ENCODE data around the gene TUBA1A. TPM values are rescaled to one million over a fixed set of nuclear protein-coding genes. Genes with fewer than 3 reads are reported as not detected.
"Not testable (repeated sequence)": the region's sequence is repeated elsewhere in the genome, so short reads cannot be mapped to it uniquely, and the experiment has no call there.

TUBA1A gene
- polyA plus RNA-seq, 4 donors: 388 to 1,062 (median 458) TPM

DNA sequence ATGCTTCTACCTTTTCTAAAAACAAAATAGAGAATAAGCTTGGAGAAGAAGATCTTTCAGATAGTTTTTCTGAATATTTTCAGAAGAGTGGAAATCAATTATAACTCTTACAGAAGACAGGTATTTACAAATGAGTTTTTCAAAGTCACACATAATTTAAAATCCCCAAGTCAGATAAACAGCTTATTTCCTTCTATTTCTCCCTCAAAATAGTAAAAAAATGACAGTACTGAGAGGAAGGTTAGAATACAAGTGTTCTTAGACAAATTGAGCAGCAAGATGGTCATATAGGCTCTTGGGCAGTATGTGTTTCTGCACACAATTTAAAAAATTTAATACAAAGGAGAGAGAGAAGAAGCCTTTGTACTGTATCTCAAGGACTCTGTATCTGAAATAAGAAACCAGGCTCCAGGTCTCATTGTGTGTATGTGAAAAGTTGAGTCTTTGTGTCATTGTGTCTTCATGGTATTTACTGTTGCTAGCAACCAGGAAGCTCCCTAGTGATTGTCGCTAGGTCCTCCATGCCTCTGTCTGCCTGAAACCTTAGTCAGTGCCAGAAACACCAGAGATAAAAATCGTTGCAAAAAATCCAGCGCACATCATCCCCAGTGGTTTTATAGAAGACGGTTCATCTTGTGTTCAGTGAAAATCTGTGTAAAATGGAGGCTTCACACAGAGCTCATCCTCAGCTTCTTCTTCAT lies 12.9 kb upstream of the TUBA1A start:
- no peak for DNase-seq (ENCODE audit: low read depth in 4 of 4, low spot score in 3 of 4)

DNA sequence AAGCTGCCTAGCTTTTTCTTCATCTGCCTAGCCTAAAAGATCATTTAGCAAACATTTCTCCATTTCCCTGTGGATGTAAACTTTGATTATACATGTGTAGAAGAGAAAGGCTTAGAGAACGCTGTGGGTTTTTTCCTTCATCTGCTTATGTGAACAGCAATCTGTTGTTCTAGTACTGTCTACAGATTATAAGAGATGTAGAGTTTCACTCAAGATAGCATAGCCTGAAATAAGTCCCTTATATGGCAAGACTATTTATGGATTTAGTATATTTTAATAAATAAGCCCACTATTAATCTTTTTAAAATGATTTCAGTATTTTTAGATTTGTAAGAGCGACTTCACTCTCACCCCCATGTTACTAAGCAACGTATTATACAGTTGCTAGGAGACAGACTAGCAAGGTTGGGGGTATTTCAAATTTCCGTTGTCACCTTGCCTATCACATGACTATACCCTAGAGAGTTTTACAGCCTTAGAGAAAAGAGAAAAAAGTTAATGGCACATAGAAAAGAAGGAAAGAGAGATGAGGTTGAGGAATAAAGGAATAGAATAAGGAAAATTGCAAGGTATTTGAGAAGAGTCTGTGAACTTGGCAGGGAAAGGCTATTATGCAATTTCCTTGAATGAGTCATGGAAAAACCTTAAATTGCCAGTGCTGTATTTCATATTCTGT lies 12.2 kb upstream of the TUBA1A start:
- peak in 2 of 4 donors; percentile 49 to 58 for DNase-seq (ENCODE audit: low read depth in 4 of 4, low spot score in 3 of 4)

DNA sequence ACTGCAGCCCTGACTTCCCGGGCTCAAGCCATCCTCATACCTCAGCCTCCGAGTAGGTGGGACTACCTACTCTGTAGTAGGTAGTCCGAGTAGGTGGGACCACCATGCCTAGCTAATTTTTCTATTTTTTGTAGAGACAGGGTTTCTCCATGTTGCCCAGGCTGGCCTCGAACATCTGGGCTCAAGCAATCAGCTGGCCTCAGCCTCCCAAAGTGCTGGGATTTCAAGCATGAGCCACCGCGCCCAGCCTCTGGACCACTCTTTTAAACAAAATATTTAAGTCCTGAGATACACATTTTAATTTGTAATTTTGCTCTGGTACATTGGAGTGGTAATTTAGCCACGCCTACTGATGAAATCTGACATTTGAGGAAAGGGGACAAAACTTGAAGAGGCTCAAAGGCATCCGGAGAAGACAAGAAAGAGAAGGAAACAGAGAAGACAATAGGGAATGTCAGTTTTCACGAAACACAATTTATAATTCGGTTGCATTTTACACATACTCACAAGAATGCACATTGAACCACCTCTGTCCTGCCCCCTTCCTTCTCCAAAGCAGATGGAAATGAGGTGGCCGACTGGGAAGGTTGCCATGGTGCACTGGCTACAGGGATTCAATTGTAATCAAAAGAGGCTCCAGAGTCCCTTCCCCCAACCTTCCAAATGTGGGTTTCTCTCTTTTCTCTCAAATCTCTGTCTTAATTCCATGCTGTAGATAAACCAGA lies 9.7 kb upstream of the TUBA1A start:
- DNase-seq (ENCODE audit: low read depth in 4 of 4, low spot score in 3 of 4): no peak

DNA sequence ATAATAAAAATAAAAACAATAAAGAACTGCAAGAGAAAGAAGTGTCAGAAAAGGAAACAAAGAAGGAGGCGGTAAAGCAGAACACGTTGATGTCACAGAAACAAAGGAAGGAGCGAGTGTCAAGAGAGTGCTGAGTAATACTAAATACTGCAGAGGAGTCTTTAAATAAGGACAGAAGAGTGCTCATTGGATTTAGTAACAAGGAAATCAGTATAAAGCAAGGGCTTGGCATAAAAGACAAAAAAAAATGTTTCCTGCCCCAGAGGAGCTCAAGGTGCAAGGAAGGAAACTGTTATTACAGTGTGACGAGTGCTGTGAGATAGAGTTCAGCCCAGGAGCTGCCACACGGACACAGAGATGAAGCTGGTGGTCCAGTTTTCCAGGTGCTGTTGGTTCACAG lies 8.4 kb upstream of the TUBA1A start:
- DNase-seq (ENCODE audit: low read depth in 4 of 4, low spot score in 3 of 4): no peak

DNA sequence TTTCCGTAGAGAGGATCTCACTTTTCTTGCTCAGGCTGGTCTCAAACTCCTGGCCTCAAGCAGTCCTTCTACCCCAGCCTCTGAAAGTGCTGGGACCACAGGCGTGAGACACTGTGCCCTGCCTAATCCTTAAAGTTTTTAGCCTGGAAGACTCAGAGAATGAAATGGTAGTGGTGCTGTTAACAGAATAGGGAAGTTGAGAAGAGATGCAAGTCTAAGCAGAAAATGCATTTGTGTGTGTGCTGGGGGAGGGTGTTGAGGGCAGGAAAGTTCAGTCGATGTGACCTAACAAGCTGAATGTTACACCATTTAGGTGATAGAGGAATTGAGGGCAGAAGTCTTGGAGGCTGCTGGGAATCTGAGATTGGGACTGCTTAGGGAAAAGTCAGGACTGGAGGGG lies 6.9 kb upstream of the TUBA1A start:
- no peak for DNase-seq (ENCODE audit: low read depth in 4 of 4, low spot score in 3 of 4)

DNA sequence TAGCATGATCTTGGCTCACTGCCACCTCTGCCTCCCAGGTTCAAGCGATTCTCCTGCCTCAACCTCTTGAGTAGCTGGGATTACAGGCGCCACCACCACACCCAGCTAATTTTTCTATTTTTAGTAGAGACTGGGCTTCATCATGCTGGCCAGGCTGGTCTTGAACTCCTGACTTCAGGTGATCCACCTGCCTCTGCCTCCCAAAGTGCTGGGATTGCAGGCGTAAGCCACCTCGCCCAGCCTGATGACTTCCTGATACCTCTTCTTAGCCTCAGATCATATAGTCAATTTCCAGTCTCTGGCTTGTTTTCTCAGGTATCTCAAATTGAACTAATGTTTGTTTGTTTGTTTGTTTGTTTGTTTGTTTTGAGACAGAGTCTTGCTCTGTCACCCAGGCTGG lies 4.9 kb upstream of the TUBA1A start:
- not testable (repeated sequence) for DNase-seq (ENCODE audit: low read depth in 4 of 4, low spot score in 3 of 4)

DNA sequence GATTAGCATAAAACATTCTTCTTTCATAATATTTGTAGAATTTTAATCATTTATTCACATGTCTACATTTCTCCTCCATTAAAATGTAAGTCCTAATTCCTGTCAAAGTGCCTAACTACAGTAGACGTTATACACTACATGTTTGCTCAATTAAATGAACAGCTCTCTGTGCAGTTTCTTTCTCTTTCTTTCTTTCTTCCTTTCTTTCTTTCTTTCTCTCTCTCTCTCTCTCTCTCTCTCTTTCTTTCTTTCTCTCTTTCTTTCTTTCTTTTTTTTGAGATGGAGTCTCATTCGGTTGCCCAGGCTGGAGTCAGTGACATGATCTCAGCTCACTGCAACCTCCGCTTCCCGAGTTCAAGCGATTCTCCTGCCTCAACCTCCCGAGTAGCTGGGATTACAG lies 2.6 kb upstream of the TUBA1A start:
- not testable (repeated sequence) for DNase-seq (ENCODE audit: low read depth in 4 of 4, low spot score in 3 of 4)

DNA sequence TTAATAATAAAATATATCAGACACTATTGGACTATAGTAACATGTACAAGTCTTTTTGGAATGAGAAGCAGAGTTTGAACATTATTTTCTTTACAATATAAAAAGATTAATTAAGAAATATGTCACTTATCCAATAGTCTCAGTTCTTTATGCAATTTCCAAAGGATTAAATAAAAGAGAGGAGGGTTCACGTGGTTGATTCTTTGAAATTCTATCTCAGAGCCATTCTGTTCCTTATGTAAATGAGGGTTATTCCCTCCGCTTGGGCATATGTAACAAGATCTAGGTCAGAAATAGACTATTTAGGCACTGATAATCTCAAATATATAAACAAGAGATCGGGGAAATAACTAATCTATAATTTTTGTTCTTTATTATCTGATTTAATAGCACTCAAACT lies 2.1 kb upstream of the TUBA1A start:
- DNase-seq (ENCODE audit: low read depth in 4 of 4, low spot score in 3 of 4): no peak

DNA sequence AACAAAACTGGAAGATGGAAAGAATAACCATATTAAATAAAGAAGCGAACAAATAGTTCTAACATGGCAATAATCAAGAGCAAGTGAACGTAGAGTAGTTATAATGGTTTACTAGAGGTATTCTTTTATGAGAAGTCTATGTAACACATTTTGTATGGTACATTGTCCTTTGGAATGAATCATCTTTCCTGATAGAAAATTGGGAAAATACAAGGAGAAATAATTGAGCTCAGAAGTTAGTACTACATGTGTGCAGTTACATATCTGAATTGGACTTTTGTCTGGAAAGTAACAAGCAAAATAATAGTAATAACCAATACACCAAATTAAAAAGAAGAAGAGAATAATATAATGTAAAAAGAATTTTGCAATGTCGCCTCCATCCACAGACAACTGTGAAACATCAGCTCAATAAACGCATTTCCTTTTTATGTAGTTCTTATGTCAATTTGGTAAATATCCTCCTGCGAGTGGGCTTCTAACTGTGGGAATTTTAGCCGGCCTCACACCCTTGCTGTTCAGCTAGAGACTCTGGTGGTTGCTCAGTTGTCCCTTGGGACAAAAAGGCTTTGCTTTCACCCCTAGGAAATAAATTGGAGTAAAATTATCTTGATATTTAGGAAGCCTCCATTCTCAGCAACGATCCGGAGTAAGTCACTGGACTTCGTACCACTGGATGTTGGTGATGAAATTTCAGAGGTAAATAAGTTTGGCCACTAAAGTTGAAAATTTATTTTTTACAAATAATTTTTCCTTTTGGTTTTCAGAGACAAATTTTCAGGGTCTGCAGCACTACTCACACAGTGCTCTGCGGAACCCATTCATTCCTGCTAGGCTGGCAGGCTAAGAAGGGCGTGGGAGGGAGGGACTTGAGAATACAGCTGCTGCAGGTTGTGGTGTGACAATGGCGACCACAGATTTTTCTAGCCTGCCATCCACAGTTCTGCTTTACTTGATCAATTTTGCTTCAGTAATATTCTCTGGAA lies 1.1 kb upstream of the TUBA1A start:
- no peak for DNase-seq (ENCODE audit: low read depth in 4 of 4, low spot score in 3 of 4)

DNA sequence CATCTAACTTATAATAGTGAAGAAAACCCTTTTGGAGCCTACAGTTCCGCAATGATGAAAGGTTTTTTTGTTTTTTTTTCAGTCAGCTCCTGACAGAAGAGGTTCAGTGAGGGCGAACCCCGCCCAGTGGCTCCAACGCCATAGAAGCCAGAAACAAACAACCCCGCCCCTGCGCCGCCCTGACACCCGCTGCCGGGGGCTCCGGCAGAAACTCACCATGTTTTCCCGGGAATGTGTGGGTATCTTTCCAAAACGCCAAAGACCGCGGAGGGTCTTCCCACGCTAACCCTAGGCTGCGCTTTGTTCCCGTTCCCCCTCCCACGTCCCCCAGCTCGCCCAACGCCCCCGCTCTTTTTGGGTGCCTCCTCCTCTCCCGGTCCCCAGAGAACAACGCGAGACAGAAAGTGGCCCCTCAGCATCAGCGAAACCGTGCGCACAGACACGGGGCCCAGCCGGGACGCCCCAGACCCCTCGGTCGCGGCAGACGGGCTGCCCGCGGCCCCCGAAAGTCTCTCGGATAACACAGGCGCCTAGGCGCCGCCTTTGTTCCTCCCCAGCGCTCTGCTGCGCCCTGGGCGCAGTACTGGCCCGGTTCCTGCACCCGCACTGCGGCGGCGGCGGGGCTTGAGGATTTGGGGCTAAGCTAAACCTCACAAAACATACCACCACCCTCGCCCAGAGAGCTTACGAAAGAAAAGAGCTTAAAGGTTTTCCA lies 522 bp downstream of the TUBA1A start:
- DNase-seq (ENCODE audit: low read depth in 4 of 4, low spot score in 3 of 4): peak in 3 of 4 donors; percentile 45 to 73 (median 54)

DNA sequence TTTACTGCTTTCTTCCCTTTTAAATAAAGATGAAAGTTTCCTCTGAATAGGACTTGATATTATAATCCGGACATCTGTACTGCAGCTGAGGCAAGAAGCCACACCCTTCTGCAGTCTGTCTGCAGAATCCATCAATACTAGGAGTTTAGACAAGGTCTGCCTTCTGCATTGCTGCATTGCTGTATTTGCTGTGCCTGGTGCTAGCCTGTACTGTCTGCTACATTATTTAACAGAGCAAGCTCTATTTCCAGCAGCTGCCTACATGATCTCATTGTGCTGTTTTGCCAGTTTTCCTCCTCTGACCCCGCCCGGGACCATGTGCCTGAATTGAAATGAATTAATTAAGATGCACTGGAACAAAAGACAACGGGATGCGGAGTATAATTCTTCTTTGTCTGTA lies 1.7 kb downstream of the TUBA1A start:
- peak in 1 of 4 donors; percentile 36 for DNase-seq (ENCODE audit: low read depth in 4 of 4, low spot score in 3 of 4)

DNA sequence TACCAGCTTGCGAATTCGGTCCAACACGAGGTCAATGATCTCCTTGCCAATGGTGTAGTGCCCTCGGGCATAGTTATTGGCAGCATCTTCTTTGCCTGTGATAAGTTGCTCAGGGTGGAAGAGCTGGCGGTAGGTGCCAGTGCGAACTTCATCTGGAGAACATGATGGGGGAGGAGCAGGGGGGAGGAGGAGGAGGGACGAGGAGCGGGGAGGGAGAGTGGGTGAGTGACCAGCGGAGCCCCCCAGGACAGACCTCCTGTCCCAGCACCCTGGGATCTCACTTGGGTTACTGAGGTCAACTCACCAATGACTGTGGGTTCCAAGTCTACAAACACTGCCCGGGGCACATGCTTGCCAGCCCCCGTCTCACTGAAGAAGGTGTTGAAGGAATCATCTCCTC lies 2.6 kb downstream of the TUBA1A start:
- DNase-seq (ENCODE audit: low read depth in 4 of 4, low spot score in 3 of 4): not testable (repeated sequence)

DNA sequence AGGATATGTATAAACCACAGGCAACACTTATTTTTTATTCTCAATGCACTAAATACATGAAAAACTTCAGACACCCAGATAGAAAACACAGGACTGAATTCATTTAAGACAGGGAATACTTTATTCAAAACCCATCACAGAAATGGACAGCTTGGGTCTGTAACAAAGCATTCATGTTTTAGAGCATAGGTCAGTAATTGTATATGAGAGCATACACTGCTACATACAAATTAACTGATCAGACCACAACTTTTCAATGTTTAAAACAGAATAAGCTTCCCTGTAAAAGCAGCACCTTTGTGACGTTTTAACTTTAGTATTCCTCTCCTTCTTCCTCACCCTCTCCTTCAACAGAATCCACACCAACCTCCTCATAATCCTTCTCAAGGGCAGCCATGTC lies 4.2 kb downstream of the TUBA1A start:
- not testable (repeated sequence) for DNase-seq (ENCODE audit: low read depth in 4 of 4, low spot score in 3 of 4)

DNA sequence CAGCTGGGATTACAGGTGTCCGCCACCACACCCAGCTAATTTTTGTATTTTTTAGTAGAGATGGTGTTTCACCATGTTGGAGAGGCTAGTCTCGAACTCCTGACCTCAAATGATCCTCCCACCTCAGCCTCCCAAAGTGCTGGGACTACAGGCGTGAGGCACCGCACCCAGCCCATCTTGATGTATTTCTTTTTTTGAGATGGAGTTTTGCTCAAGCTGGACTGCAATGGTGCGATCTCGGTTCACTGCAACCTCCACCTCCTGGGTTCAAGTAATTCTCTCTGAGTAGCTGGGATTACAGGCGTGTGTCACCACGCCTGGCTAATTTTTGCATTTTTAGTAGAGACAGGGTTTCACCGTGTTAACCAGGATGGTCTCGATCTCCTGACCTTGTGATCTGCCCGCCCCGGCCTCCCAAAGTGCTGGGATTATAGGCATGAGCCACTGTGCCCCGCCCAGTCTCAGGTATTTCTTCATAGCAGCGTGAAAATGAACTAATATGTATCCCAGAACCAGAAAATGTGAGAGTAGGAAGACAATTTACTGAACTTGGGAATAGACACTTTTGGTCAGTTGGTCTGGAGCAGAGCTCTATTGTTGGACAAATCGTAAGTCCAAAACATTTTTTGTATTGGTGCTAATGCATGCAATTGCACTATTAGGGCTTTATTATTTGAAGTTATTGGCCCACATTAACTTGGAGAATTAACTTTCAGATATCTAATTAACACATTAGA lies 5.5 kb downstream of the TUBA1A start:
- not testable (repeated sequence) for DNase-seq (ENCODE audit: low read depth in 4 of 4, low spot score in 3 of 4)

DNA sequence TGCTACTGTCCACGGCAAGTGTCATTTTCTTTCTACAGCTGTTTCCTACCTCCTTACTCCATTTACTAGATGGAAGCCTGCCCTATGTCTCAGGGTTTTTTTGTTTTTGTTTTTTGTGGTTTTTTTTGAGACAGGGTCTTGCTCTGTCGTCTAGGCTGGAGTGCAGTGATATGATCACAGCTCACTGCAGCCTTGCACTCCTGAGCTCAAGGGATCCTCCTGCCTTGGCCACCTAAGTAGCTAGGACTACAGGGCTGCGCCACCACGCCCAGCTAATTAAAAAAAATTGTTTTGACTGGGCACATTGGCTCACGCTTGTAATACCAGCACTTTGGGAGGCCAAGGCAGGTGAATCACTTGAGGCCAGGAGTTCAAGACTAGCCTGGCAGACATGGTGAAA lies 14.7 kb downstream of the TUBA1A start:
- no peak for DNase-seq (ENCODE audit: low read depth in 4 of 4, low spot score in 3 of 4)

DNA sequence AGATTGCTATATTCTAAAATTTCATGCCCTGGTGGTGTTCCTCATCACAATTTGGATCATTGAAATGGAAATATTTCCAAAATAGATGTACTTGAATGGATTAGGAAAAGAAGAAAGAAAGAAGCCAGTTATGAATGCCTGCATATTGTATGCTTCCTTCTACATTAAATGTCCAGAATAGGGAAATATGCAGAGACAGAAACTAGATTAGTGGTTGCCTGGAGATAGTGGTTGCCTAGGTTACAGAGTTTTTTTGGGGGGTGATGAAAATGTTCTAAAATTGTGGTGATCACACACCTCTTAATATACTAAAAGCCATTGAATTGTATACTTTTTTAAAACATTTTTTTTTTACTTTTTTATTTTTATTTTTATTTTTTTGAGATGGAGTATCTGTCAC lies 18.0 kb downstream of the TUBA1A start:
- DNase-seq (ENCODE audit: low read depth in 4 of 4, low spot score in 3 of 4): no peak

DNA sequence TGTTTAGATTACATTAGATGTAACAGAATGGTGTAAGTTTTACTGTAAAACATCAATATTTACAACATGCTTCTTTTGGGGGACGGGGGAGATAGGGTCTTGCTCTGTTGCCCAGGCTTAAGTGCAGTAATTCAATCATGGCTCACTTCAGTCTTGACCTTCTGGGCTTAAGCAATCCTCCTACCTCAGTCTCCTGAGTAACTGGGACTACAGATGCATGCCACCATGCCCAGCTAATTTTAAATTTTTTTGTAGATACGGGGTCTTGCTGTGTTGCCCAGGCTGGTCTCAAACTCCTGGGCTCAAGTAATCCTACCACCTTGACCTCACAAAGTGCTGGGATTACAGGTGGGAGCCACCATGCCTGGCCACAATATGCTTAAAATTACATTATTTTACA lies 23.8 kb downstream of the TUBA1A start:
- DNase-seq (ENCODE audit: low read depth in 4 of 4, low spot score in 3 of 4): no peak

DNA sequence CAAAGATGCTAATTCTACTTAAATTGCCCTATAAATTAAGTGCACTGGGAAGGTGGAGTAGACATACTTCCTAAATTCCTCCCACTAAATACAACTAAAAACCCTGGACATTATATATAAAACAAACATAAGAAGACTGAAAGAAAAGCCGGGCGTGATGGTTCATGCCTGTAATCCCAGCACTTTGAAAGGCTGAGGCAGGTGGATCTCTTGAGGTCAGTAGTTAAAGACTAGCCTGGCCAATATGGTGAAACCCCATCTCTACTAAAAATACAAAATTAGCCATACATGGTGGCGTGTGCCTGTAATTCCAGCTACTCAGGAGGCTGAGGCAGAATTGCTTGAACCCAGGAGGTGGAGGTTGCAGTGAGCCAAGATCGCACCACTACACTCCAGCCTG lies 27.0 kb downstream of the TUBA1A start:
- DNase-seq (ENCODE audit: low read depth in 4 of 4, low spot score in 3 of 4): not testable (repeated sequence)

DNA sequence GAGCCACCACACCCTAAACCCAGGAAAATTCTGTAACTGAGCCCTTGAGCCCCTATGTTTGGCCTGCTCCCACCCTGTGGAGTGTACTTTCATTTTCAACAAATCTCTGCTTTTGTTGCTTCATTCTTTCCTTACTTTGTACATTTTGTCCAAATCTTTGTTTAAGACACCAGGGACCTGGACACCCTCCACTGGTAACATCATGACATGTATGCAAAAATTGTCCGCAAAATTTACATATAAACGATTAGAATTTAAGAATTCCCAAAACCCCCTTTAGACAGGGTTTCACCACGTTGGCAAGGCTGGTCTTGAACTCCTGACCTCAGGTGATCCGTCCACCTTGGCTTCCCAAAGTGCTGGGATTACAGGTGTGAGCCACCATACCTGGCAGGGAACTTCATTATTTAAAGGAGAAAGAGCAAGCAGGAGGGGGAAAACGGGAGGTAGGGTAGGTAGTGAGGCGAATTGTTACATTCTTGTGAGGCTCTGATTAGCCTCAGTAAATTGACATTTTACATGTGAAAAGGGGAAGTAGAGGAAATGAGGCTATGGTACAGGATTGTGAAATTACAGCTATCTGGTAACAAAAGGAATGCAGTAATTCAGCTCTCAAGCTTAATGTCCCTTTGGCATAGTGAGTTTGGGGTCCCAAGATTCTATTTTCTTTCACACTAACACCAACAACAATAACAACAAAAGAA lies 27.6 kb downstream of the TUBA1A start:
- no peak for DNase-seq (ENCODE audit: low read depth in 4 of 4, low spot score in 3 of 4)

Measured in left renal pelvis (tissue), 4 donors.